CD4-positive, alpha-beta T cell treated with Interleukin-4 for 1 hour (primary cell): Measurements from ENCODE around the gene CCL11.
A peak's percentile ranks its signal among the peaks of the same experiment; 100 is the strongest.

Experiments used
- DNase-seq, 2 donors: peaks; one replicate each; pipeline ENCODE4 v3.0.0-alpha.2; 2020 to 2022

CCL11 gene

GRCh38 chr17:34285286-34285792 is at the start of gene CCL11:
Gene CCL11, plus strand, starts transcription at chr17:34285742. Its CDS starts 67 bp downstream, at chr17:34285809.
- DNase-seq: no peak

- no peak for DNase-seq
Measured at GRCh38 chr17:34236281-34236892, 49.2 kb upstream of the CCL11 start.

- DNase-seq: no peak
Measured at GRCh38 chr17:34237458-34237857, 48.1 kb upstream of the CCL11 start.

- DNase-seq: no peak
Measured at GRCh38 chr17:34241062-34241461, 44.5 kb upstream of the CCL11 start.

- DNase-seq: peak in 1 of 2 donors; percentile 27
Measured at GRCh38 chr17:34242587-34243363, 42.8 kb upstream of the CCL11 start.

- no peak for DNase-seq
Measured at GRCh38 chr17:34243364-34244320, 41.9 kb upstream of the CCL11 start.

GRCh38 chr17:34245351-34245905 is 40.1 kb upstream of the CCL11 start:
- DNase-seq: no peak

- DNase-seq: peak in 1 of 2 donors; percentile 43
Measured at GRCh38 chr17:34246446-34246845, 39.1 kb upstream of the CCL11 start.

GRCh38 chr17:34246881-34247280 is 38.7 kb upstream of the CCL11 start:
- no peak for DNase-seq

- no peak for DNase-seq
Measured at GRCh38 chr17:34248511-34249024, 37.0 kb upstream of the CCL11 start.

GRCh38 chr17:34249061-34249460 is 36.5 kb upstream of the CCL11 start:
- DNase-seq: no peak

GRCh38 chr17:34249478-34249877 is 36.1 kb upstream of the CCL11 start:
- no peak for DNase-seq

- DNase-seq: no peak
Measured at GRCh38 chr17:34251186-34251585, 34.4 kb upstream of the CCL11 start.

- DNase-seq: peak in 1 of 2 donors; percentile 21
Measured at GRCh38 chr17:34252095-34252443, 33.5 kb upstream of the CCL11 start.

- no peak for DNase-seq
Measured at GRCh38 chr17:34252444-34253138, 33.0 kb upstream of the CCL11 start.

GRCh38 chr17:34253139-34253525 is 32.4 kb upstream of the CCL11 start:
- no peak for DNase-seq

- DNase-seq: no peak
Measured at GRCh38 chr17:34254146-34254545, 31.4 kb upstream of the CCL11 start.

GRCh38 chr17:34254651-34255380 is 30.7 kb upstream of the CCL11 start, which contains the start of gene CCL2:
Gene CCL2, plus strand, starts transcription at chr17:34255285. Its CDS starts 65 bp downstream, at chr17:34255350.
- DNase-seq: no peak

- DNase-seq: no peak
Measured at GRCh38 chr17:34255381-34255732, 30.2 kb upstream of the CCL11 start.

GRCh38 chr17:34255841-34256240 is 29.7 kb upstream of the CCL11 start:
- no peak for DNase-seq

GRCh38 chr17:34257299-34257985 is 28.1 kb upstream of the CCL11 start:
- no peak for DNase-seq
